ENCODE data around the gene ABHD17C. TPM values are rescaled to one million over a fixed set of nuclear protein-coding genes. Genes with fewer than 3 reads are reported as not detected.

ABHD17C gene
- total RNA-seq, 1 experiment from 2014 or later: 42.2 TPM

GRCh38 chr15:80694611-80695098, 455 bp upstream of the ABHD17C start:
- intact Hi-C loops (cut with micrococcal nuclease; ENCODE audit: unreplicated experiment): loop anchor here (5.0 to 10.0 kb wide), 3 partner anchors 63 to 273 kb away; no protein-coding TSS in a partner anchor
- CTCF ChIA-PET: no interaction called here

DNA sequence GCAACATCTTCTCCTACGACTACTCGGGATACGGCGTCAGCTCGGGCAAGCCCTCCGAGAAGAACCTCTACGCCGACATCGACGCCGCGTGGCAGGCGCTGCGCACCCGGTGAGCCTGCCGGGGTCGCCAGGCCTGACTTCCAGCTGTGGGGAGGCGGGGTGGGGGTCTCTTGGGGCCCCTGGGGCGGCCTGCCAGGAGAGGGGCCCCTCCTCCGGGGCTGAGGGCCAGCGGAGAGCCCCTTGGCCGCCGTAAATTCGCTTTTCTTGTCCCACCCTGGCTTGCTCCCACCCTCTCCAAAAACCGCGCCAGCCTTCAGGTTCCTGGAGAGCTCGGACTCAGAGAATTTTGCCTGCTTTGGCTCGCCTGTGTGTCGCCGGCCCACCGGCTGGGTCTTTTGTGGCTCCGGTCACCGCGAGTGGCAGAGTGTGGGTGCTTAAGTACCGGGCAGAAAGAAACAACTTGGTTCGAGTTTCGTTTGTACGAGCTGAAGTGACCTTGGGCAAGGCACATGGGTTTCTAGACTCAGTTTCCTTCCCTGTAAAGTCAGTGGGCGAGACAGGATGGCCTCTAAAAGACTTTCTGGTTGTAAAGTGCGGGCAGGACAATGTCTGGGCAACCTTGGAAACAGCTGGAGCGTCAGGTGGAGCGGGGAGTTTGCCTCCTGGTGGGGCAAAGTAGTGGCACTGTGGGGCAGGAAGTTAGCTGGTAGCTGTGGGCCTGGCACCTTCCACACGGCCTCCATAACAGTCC, 976 bp downstream of the ABHD17C start:
- Histone ChIP-seq H3K4me1 (replicated peaks; ENCODE audit: insufficient read depth) (peaks cover 69% of the 10 kb centered on the region), H2AFZ (peak overlapping the region; percentile 80), H3F3A (ENCODE audit: insufficient read depth, low read depth) (peaks cover 33% of the 10 kb centered on the region; the same call in 1 of the 2 replicates), H3K27ac (peak overlapping the region; percentile 74), H3K4me2 (peak overlapping the region; percentile 92), H3K79me2 (ENCODE audit: low read depth) (peaks cover 74% of the 10 kb centered on the region), H3K36me3 (ENCODE audit: low read depth) (peaks cover 17% of the 10 kb centered on the region), H3K9me3 (ENCODE audit: insufficient read depth, low read depth) (no peaks in the 10 kb centered on the region), H3K27me3 (ENCODE audit: insufficient read depth, low read depth) (no peaks in the 10 kb centered on the region), H3K4me3 (peak overlapping the region; percentile 99), H3K9me2 (ENCODE audit: insufficient read depth) (no peaks in the 10 kb centered on the region), H4K20me1 (ENCODE audit: insufficient read depth) (no peaks in the 10 kb centered on the region; the same call in 1 of the 2 replicates)
- DNase-seq: peak; percentile 46 to 57
- TF ChIP-seq EZH2 (IDR thresholded peaks at IDR 0.05; ENCODE audit: low read depth) (no peak), CTCF (conservative IDR thresholded peaks at IDR 0.05) (peak; percentile 47; the same call in 1 of the 2 replicates)
- BruUV-seq (replicated peaks): TSS peak; percentile 23
- ChIA-PET CTCF (interaction anchor here (0.7 to 2.2 kb wide), 2 partner anchors 16 to 129 kb away, joined by 4 read pairs; no protein-coding TSS in a partner anchor), POLR2A (ENCODE audit: unreplicated experiment) (interaction anchor here (0.6 to 1.2 kb wide), 3 partner anchors 21 to 146 kb away, joined by 3 to 6 read pairs (median 4); no protein-coding TSS in a partner anchor)
- intact Hi-C loops (cut with micrococcal nuclease; ENCODE audit: unreplicated experiment): loop anchor here (1.0 to 10.0 kb wide), 7 partner anchors 17 to 271 kb away; no protein-coding TSS in a partner anchor

More at GRCh38 chr15:80694611-80695098, 455 bp upstream of the ABHD17C start:
- Histone ChIP-seq H3K4me1 (replicated peaks; ENCODE audit: insufficient read depth) (peaks cover 54% of the 10 kb centered on the region), H3K9me2 (ENCODE audit: insufficient read depth) (no peaks in the 10 kb centered on the region), H2AFZ (peak overlapping the region; percentile 75), H3K4me2 (peak overlapping the region; percentile 100), H3F3A (ENCODE audit: insufficient read depth, low read depth) (peaks cover 33% of the 10 kb centered on the region; the same call in 1 of the 2 replicates), H4K20me1 (ENCODE audit: insufficient read depth) (no peaks in the 10 kb centered on the region), H3K27me3 (ENCODE audit: insufficient read depth, low read depth) (no peaks in the 10 kb centered on the region), H3K27ac (peak overlapping the region; percentile 64), H3K79me2 (ENCODE audit: low read depth) (peaks cover 59% of the 10 kb centered on the region), H3K9me3 (ENCODE audit: insufficient read depth, low read depth) (no peaks in the 10 kb centered on the region), H3K4me3 (peak overlapping the region; percentile 82), H3K36me3 (ENCODE audit: low read depth) (peaks cover 5% of the 10 kb centered on the region; the same call in 1 of the 2 replicates)
- no TSS peak for BruUV-seq (replicated peaks)
- TF ChIP-seq EZH2 (IDR thresholded peaks at IDR 0.05; ENCODE audit: low read depth) (no peak), CTCF (conservative IDR thresholded peaks at IDR 0.05) (no peak)
- peak in 1 of 2 experiments; percentile 43 for DNase-seq
- POLR2A ChIA-PET (ENCODE audit: unreplicated experiment): interaction anchor here (1.0 kb wide), 1 partner anchor 12 kb away, joined by 5 read pairs; no protein-coding TSS in a partner anchor

- no peak for TF ChIP-seq EZH2 (IDR thresholded peaks at IDR 0.05; ENCODE audit: low read depth)
- no peak for TF ChIP-seq CTCF (conservative IDR thresholded peaks at IDR 0.05)
- intact Hi-C loops (cut with micrococcal nuclease; ENCODE audit: unreplicated experiment): loop anchor here (1.0 to 10.0 kb wide), 7 partner anchors 18 to 270 kb away; no protein-coding TSS in a partner anchor
- no peaks in the 10 kb centered on the region for H3K27me3 ChIP-seq (ENCODE audit: insufficient read depth, low read depth)
- no peaks in the 10 kb centered on the region for H3K9me3 ChIP-seq (ENCODE audit: insufficient read depth, low read depth)
- peak in 1 of 2 experiments; percentile 69 for DNase-seq
- ChIA-PET POLR2A (ENCODE audit: unreplicated experiment) (interaction anchor here (1.2 kb wide), 1 partner anchor 81 kb away, joined by 4 read pairs; no protein-coding TSS in a partner anchor), CTCF (interaction anchor here (0.6 to 2.2 kb wide), 2 partner anchors 109 to 130 kb away, joined by 4 read pairs; no protein-coding TSS in a partner anchor)
- peak overlapping the region; percentile 92 for H3K4me2 ChIP-seq
- H4K20me1 ChIP-seq (ENCODE audit: insufficient read depth): peaks cover 10% of the 10 kb centered on the region; the same call in 1 of the 2 replicates
- H3F3A ChIP-seq (ENCODE audit: insufficient read depth, low read depth): peaks cover 30% of the 10 kb centered on the region; the same call in 1 of the 2 replicates
- peaks cover 85% of the 10 kb centered on the region for H3K79me2 ChIP-seq (ENCODE audit: low read depth)
- H2AFZ ChIP-seq: no peak overlapping the region
- peaks cover 18% of the 10 kb centered on the region for H3K36me3 ChIP-seq (ENCODE audit: low read depth)
- peak overlapping the region; percentile 74 for H3K27ac ChIP-seq
- no TSS peak for BruUV-seq (replicated peaks)
- peaks cover 70% of the 10 kb centered on the region for H3K4me1 ChIP-seq (replicated peaks; ENCODE audit: insufficient read depth)
- H3K4me3 ChIP-seq: peak overlapping the region; percentile 99
- H3K9me2 ChIP-seq (ENCODE audit: insufficient read depth): no peaks in the 10 kb centered on the region
Measured at GRCh38 chr15:80697075-80697685, 2.1 kb downstream of the ABHD17C start.

All from PC-9 (cell line).